OCI-LY1 (cell line): ENCODE results near the gene C1orf122.

ENCODE experiments used
- H2AFZ ChIP-seq: fragments of 200-600 bp; sonication (generic), shearing (Covaris generic); 2 replicates; pipeline ENCODE4 v1.6.0; 2014; ENCODE audit warnings: antibody characterized with exemption, mild to moderate bottlenecking, low read length
- H3F3A ChIP-seq: fragments of 200-600 bp; sonication (generic), shearing (Covaris generic); 2 replicates; pipeline ENCODE4 v1.6.0; 2014; ENCODE audit warnings: mild to moderate bottlenecking, antibody characterized with exemption, low read length, moderate library complexity; ENCODE audit not compliant: insufficient read depth
- H3K27ac ChIP-seq: fragments of 200-600 bp; sonication (generic); 2 replicates; pipeline ENCODE4 v1.5.1; 2014; ENCODE audit warnings: low read length, mixed run types, mild to moderate bottlenecking, low read depth; ENCODE audit not compliant: poor library complexity, severe bottlenecking
- H3K27me3 ChIP-seq: fragments of 200-600 bp; sonication (generic); 2 replicates; pipeline ENCODE4 v1.6.0; 2014; ENCODE audit warnings: antibody characterized with exemption, mild to moderate bottlenecking, low read length, moderate library complexity; ENCODE audit not compliant: insufficient read depth
- H3K36me3 ChIP-seq: fragments of 200-600 bp; sonication (generic); 2 replicates; pipeline ENCODE4 v1.6.1; 2014; ENCODE audit warnings: mild to moderate bottlenecking, antibody characterized with exemption, low read length, moderate library complexity, mixed read lengths; ENCODE audit not compliant: insufficient read depth
- H3K4me1 ChIP-seq: fragments of 200-600 bp; sonication (generic); 2 replicates; pipeline ENCODE4 v1.5.1; 2014; ENCODE audit warnings: mild to moderate bottlenecking, low read length, moderate library complexity; ENCODE audit not compliant: insufficient read depth, severe bottlenecking
- H3K4me2 ChIP-seq: fragments of 200-600 bp; sonication (generic), shearing (Covaris generic); 2 replicates; pipeline ENCODE4 v1.6.1; 2014; ENCODE audit warnings: low read length
- H3K4me3 ChIP-seq: fragments of 200-600 bp; sonication (generic); 2 replicates; pipeline ENCODE4 v1.5.1; 2014; ENCODE audit warnings: low read length, low read depth, mild to moderate bottlenecking, mixed read lengths; ENCODE audit not compliant: poor library complexity, severe bottlenecking
- H3K79me2 ChIP-seq: fragments of 200-600 bp; shearing (Covaris generic); 2 replicates; pipeline ENCODE4 v1.6.1; 2016; ENCODE audit warnings: mixed run types, low read length, mixed read lengths; ENCODE audit not compliant: insufficient read depth
- H3K9ac ChIP-seq: fragments of 200-600 bp; sonication (generic), shearing (Covaris generic); 2 replicates; pipeline ENCODE4 v1.6.1; 2014; ENCODE audit warnings: mild to moderate bottlenecking, low read length, mixed read lengths
- H3K9me2 ChIP-seq: fragments of 200-600 bp; sonication (generic), shearing (Covaris generic); 2 replicates; pipeline ENCODE4 v1.6.1; 2014; ENCODE audit warnings: low read depth, mild to moderate bottlenecking, low read length, mixed read lengths
- H3K9me3 ChIP-seq: fragments of 200-600 bp; shearing (Covaris generic); 2 replicates; pipeline ENCODE4 v1.6.1; 2014; ENCODE audit warnings: low read length, mixed read lengths
- H4K20me1 ChIP-seq: fragments of 200-600 bp; sonication (generic), shearing (Covaris generic); 2 replicates; pipeline ENCODE4 v1.6.0; 2016; ENCODE audit warnings: mild to moderate bottlenecking, low read length; ENCODE audit not compliant: insufficient read depth
- CTCF ChIP-seq: fragments of 200-600 bp; sonication (generic), shearing (Covaris generic); IDR thresholded peaks from 2 replicates; pipeline ENCODE4 v1.5.1; 2017; ENCODE audit warnings: mild to moderate bottlenecking, antibody characterized with exemption, low read length, moderate library complexity, mixed read lengths
- EZH2 ChIP-seq: fragments of 200-600 bp; sonication (generic), shearing (Covaris generic); IDR thresholded peaks from 2 replicates; pipeline ENCODE4 v1.8.0; 2017; ENCODE audit warnings: borderline replicate concordance, mixed run types, mild to moderate bottlenecking, antibody characterized with exemption, low read length, moderate library complexity, mixed read lengths

Gene C1orf122

GRCh38 chr1:37807555-37808368 is at the start of gene C1orf122, which contains the start of gene YRDC:
Gene C1orf122, plus strand, starts transcription at chr1:37807790. Its CDS starts 615 bp downstream, at chr1:37808405.
Gene YRDC, minus strand, starts transcription at chr1:37808208. Its CDS starts 28 bp downstream, at chr1:37808180.
- Histone ChIP-seq H3K79me2 (peaks cover 9% of the 10 kb centered on the region), H3F3A (no peaks in the 10 kb centered on the region), H4K20me1 (no peaks in the 10 kb centered on the region), H3K9ac (peak within 1 kb of the TSS; percentile 67), H3K4me3 (peak within 1 kb of the TSS; percentile 69), H3K27me3 (no peaks in the 10 kb centered on the region), H3K4me2 (peak within 1 kb of the TSS; percentile 63), H3K4me1 (peaks cover 18% of the 10 kb centered on the region), H3K27ac (no peak within 1 kb of the TSS), H3K9me3 (no peaks in the 10 kb centered on the region), H3K36me3 (peaks cover 42% of the 10 kb centered on the region), H3K9me2 (no peaks in the 10 kb centered on the region), H2AFZ (no peak within 1 kb of the TSS)
- TF ChIP-seq CTCF (no peak), EZH2 (no peak)

GRCh38 chr1:37759451-37759850 is 48.1 kb upstream of the C1orf122 start:
- no peak overlapping the region for H3K4me3 ChIP-seq
- no peaks in the 10 kb centered on the region for H4K20me1 ChIP-seq
- no peak overlapping the region for H3K27ac ChIP-seq
- no peak for TF ChIP-seq CTCF
- TF ChIP-seq EZH2, result no peak
- no peaks in the 10 kb centered on the region for H3K36me3 ChIP-seq
- no peak overlapping the region for H2AFZ ChIP-seq
- no peaks in the 10 kb centered on the region for H3K79me2 ChIP-seq
- H3F3A ChIP-seq, result no peaks in the 10 kb centered on the region
- no peak overlapping the region for H3K9ac ChIP-seq
- no peaks in the 10 kb centered on the region for H3K9me3 ChIP-seq
- no peaks in the 10 kb centered on the region for H3K9me2 ChIP-seq
- H3K27me3 ChIP-seq, result no peaks in the 10 kb centered on the region
- H3K4me2 ChIP-seq, result no peak overlapping the region
- H3K4me1 ChIP-seq, result no peaks in the 10 kb centered on the region

GRCh38 chr1:37761416-37762095 is 46.0 kb upstream of the C1orf122 start:
- no peak overlapping the region for H3K27ac ChIP-seq
- no peaks in the 10 kb centered on the region for H3K36me3 ChIP-seq
- H2AFZ ChIP-seq, result no peak overlapping the region
- no peak overlapping the region for H3K4me2 ChIP-seq
- H3K79me2 ChIP-seq, result no peaks in the 10 kb centered on the region
- no peaks in the 10 kb centered on the region for H4K20me1 ChIP-seq
- H3K9me2 ChIP-seq, result no peaks in the 10 kb centered on the region
- H3K4me3 ChIP-seq, result no peak overlapping the region
- H3F3A ChIP-seq, result no peaks in the 10 kb centered on the region
- H3K4me1 ChIP-seq, result no peaks in the 10 kb centered on the region
- no peaks in the 10 kb centered on the region for H3K9me3 ChIP-seq
- H3K27me3 ChIP-seq, result no peaks in the 10 kb centered on the region
- no peak overlapping the region for H3K9ac ChIP-seq
- no peak for TF ChIP-seq CTCF
- no peak for TF ChIP-seq EZH2
